Fibroblast of peridontal ligament (primary cell): Measurements from ENCODE around the gene ATP6V0A1.

Experiments used
- DNase-seq: peaks from one replicate; pipeline ENCODE4 v3.0.0-alpha.2; 2010; ENCODE audit errors: extremely low read depth

The ATP6V0A1 gene

DNA sequence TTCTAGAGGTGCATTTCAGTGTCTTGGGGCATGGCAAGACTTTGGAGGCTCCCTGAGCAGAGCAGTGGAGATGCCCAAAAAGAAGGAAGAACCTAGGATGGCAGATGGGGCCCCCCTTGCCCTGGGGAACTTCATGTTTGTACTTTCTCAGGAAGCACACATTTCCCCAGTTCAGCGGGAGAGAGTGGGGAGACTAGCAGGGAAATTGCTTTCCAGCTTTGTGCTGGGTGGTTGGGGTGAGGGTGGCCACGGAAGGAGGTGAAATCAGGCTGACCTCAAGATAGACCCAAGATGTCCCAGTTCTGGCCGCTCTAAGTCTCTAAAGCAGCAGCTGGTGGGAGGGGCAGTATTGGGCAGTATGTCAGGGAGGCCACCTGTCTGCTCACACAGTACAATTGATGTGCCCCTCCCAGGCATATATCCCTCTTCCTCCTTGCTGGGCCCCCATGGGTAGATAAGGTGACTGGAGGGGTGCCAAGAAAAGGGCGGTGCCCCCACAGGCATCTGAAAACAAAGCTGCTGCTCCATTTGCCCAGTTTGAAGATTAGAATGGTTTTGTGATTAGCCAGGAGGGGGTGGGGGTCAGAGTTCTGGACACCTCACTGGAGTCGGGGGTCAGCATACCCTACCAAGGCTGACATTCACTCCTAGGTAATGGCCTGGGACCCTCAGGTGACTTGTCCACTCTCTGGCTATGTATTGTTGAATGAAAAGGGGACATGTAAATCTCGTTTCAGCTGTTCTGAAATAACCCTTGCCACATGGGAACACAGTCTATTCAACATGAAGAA, 60.3 kb downstream of the ATP6V0A1 start:
- DNase-seq: peak; percentile 35

DNA sequence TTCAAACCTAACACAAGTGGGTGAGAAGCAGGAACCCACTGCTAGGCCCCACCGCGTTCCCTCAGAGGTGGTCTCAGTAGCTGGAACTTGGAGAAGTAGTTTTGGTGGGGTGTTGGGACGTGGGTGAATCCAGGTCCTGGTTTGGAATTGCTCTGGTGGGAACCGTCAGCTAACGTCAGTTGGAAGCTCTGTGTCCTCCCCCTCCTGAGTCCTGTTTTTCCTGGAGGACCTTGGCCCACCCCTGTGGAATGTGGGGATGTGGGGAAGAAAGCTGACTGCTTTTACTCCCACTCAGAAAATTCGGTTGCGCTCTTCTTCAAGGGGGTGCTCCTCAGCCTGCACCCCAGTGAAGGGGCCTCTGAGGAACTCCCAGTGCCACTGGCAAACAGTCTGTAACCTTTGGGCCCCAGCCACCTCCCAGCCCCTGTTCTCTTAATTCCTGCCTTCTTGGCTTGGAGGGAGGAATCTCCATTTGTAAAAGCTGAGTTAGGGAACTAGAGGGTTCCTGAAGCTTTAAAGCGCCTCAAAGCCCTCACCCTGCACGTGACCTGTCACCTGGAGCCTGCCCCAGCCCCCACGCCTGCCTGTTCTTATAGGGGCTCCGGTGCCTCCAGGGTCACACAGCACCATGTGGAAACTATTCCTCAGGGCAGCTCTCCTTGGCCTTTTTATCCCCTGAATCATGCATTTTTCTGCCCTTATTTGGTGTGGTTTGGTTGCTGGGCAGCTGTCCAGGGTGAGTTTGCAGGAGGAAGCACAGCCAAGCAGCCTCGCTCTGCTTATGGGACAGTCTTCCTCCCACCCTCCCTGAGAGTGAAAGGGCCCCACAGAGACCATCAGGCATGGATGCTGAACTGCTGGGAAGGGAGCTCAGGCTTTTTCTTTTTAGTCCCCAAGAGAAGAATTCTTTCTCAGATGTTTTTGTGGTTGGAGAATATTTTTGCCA, 61.1 kb downstream of the ATP6V0A1 start:
- peak; percentile 100 for DNase-seq

DNA sequence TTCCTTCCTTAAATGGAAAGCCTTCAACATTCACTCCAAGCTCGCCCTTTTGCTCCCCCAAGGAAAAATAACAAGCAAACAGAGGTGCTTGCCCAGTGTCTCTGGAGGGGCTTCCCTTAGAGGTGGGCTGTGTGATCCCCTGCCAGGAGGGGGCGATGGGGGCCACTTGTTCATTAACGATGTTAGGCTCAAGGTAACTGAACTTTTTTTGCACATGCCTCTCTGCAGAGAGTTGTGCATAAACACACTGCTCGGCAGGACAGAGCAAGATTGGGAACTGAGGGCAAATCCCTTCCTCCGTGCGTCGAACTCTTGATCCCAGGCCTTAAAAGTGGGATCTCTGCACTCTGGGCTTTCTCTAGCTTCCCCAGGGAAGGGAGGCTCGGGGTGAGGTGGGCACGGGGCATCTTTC, 61.9 kb downstream of the ATP6V0A1 start:
- no peak for DNase-seq

DNA sequence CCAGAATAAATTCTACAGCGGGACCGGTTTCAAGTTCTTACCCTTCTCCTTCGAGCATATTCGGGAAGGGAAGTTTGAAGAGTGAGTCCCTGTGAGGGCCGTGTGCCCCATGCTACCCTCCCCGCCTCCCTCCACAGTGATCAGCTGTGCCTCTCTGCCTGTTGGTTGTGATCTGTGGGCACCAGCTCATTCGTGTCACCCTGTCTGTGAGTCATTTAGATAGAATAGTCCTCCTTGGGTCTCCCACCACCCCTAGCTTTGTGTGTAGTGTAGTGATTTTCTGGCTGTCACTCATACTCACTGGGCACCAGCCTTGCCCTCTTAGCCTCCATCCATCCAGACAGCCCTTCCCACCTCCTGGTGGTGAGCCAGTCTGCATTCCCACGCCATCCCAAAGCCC, 62.4 kb downstream of the ATP6V0A1 start:
- peak; percentile 27 for DNase-seq

DNA sequence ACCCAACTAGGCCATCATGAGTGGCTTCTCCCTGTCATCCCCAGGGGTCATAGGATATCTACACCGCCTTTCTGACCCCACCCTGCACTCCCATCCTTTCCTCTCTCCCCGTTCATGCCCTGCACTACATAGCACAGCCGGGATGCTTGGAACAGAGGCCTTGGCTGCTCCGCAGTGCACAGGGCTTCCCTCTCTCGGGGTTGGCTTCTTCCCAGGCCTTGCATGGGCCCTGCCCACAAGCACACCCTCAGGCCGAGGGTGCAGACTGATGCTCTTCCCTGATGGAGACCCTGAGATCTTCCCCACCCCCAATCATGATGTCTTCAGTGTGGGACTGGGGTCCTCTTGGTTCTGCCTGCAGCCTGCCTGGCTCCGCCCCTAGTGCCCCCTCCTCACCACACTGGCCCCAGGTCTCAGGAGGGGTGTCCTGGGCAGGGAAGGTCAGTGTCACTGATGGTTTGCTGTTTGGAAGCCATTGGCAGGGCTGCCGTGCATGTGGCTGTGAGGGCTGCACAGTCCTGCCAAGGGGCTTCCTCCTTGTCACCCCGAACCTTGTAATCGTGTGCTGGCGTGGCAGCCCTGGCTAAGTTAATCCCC, 63.1 kb downstream of the ATP6V0A1 start:
- peak; percentile 49 for DNase-seq

DNA sequence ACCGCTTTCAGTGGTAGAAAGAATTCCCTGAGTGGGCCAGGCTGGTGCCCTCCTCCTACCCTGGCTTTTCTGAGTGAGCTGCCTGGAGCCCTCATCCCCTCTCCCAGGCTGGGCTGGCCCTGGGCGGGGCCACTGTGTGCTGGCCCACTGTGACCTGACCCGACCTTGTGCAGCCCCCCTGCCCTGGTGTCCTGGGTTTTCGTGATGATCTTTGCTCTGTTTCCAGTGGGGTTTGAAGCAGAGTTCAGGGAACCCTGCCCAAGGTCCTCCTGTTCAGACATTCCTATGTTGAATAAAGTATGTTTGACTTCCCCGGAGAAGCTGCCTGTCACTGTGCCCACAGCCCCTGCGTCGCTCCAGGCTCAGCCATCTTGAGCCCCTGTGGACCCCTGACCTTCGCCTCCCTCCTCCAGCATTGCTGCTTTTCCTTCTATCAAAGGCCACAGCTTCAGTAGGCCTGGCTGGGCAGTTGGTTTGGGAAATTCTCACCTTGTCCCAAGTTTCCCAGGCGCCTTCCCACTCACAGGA, 63.6 kb downstream of the ATP6V0A1 start:
- DNase-seq: no peak

DNA sequence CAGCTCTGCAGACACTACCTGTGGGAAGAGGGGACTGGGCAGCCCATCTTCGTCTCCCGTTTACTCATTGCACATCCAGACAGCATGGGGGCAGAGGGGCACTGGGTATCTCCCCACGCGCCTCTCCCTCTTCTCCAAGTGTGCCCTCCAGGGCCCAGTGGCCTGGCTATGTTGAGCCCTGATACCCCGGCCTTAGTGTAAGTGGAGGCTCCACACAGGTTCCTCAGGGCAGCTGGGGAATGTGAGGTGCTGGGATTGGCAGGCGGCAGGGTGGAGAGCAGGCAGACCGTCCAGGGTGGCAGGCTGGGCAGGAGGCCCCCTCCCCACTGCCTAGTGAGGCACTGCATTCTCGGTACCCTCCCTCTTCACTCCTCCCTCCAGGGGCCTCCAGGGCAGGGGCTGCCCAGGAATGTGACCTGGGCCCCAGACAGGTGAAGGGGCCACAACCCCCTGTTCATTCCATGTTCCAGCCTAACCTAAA, 64.2 kb downstream of the ATP6V0A1 start:
- DNase-seq: no peak

DNA sequence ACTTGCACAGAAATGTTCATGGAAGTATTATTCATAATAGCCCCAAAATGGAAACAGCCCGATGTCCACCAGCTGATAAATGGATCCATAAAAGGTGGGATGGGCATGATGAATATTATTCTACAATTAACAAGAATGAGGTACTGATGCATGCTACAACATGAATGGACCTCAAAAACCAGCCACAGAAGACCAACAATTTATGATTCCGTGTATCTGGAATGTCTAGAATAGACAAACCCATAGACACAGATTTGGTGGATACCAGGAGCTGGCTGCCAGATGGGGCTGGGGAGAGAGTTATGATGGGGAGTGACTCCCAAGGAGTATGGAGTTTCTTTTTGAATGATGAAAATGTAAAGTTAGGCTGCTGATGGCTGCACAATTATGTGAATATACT, 66.5 kb downstream of the ATP6V0A1 start:
- peak; percentile 80 for DNase-seq

DNA sequence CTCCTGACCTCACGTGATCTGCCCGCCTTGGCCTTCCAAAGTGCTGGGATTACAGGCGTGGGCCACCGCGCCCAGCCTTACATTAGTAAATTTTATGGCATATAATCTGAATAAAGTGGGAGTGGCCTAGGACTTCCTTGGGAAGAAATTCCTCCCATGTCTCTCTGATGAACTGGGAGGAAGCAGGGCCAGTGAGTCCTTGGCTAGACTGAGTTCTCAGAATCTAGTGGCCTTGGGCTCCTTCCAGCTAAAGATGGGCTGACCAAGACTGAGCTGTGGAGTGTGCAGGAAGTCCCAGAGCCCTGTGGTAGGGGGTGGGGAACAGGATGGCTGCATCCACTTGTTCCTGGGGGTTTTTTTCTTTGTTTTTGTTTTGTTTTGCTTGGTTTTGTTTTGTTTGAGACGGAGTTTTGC, 67.4 kb downstream of the ATP6V0A1 start:
- peak; percentile 35 for DNase-seq

DNA sequence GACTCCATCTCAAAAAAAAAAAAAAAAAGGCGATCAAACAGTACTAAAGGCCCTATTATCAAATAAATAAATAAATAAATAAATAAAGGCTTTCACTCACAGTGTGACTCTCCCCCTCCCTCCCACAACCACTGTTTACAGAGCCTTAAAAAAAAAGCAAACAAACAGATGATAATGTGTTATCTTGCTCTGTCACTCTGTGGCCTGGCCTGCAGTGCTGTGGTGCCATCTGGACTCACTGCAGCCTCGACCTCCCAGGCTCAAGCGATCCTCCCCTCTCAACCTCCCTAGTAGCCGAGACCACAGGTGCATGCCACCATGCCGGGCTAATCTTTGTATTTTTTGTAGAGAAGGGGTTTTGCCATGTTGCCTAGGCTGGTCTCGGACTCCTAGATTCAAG, 69.3 kb downstream of the ATP6V0A1 start:
- DNase-seq: no peak

DNA sequence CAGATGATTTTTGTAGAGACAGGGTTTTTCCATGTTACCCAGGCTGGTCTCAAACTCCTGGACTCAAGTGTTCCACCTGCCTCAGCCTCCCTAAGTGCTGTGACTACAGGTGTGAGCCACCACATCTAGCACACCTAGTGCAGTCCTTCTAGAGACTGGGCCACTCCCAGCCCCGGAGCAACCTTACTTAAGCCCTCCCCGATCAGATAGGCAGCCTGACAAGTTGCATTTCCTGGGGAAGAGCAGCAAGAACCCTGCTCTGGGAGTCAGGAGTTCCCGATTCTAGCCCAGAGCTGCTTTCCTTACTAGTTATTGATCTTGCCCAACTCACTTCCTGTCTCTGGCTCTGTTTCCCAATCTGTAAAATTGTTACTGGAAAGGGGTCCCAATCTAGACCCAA, 70.4 kb downstream of the ATP6V0A1 start:
- DNase-seq: no peak

DNA sequence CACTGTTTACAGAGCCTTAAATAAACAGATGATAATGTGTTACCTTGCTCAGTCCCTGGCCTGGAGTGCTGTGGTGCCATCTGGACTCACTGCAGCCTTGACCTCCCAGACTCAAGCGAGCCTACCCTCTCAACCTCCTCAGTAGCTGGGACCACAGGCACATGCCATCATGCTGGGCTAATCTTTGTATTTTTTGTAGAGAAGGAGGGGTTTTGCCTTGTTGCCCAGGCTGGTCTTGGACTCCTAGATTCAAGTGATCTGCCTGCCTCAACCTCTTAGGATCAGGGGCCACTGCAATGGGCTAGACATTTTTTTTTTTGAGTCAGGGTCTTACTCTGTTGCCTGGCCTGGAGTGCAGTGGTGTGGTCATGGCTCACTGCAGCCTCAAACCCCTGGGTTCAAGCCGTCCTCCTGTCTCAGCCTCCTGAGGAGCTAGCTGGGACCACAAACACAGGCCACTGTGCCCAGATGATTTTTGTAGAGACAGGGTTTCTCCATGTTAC, 72.3 kb downstream of the ATP6V0A1 start:
- no peak for DNase-seq

DNA sequence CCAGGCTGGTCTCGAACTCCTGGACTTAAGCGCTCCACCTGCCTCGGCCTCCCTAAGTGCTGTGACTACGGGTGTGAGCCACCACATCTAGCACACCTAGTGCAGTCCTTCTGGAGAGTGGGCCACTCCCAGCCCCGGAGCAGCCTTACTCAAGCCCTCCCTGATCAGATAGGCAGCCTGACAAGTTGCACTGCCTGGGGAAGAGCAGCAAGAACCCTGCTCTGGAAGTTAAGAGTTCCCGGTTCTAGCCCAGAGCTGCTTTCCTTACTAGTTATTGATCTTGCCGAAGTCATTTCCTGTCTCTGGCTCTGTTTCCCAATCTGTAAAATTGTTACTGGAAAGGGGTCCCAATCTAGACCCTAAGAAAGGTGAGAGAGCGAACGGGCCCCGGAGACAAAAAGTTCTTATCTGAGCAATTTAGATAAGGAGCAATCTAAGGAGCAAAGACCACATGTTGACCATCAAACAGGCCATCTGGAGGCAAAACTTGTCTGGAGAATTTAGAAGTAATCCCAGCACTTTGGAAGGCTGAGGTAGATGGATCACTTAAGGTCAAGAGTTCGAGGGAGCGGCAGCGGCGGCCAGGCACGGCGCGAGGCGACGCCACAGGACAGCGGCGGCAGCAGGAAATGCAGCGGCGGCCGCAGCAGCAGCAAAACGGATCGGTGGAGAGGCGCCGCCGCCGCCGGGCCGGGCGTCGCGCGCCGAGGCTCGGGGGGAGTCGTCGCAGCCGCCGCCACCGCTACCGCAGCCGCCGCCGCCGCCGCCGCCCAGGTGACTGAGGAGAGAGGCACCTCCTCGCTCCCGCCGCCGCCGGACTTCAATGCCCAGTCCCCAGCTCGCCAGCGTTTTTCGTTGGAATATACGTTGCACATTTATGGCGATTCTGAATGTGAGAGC, 73.0 kb downstream of the ATP6V0A1 start:
- DNase-seq: peak; percentile 33

DNA sequence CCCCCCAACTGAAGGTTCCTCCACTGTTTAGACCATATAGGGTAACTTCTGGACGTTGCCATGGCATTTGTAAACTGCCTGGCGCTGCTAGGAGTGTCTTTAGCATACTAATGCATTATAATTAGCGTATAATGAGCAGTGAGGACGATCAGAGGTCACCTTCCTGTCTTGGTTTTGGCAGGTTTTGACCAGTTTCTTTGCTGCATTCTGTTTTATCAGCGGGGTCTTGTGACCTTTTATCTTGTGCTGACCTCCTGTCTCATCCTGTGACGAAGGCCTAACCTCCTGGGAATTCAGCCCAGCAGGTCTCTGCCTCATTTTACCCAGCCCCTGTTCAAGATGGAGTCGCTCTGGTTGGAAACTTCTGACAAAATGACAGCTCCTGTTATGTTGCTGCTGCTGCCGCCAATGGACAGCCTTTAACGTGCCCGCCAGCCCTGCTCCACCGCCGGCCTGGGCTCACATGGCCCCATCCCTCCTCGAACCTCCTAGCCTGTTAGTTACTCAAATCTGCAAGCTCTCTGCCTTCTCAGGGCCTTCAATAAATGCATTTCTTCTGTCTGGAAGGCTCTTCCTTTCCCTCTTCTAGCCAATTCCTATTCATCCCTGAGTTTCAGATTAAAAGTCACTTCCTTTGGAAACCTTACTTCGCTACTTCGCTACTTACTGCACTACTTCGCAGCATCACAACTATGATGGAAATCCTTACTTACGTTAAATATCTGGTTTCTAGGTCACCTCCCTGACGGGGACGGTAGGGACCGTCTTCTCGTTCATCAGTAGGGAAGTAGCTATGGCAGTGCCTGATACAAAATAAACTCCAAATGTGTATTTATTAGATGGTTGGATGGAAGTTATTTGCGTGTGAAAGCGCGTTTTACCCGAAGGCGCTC, 76.7 kb downstream of the ATP6V0A1 start:
- no peak for DNase-seq

DNA sequence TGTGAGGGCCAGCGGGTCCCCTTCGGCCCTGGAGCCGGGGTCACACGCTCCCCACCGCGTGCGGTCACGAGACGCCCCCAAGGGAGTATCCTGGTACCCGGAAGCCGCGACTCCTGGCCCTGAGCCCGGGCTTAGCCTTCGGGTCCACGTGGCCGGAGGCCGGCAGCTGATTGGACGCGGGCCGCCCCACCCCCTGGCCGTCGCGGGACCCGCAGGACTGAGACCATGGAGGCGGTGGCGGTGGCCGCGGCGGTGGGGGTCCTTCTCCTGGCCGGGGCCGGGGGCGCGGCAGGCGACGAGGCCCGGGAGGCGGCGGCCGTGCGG, 77.3 kb downstream of the ATP6V0A1 start, which contains the start of gene NAGLU:
Gene NAGLU, plus strand, starts transcription at position 194 of the 324 bp plus-strand sequence. Its CDS starts 32 bp downstream, at position 226.
- DNase-seq: peak; percentile 86

DNA sequence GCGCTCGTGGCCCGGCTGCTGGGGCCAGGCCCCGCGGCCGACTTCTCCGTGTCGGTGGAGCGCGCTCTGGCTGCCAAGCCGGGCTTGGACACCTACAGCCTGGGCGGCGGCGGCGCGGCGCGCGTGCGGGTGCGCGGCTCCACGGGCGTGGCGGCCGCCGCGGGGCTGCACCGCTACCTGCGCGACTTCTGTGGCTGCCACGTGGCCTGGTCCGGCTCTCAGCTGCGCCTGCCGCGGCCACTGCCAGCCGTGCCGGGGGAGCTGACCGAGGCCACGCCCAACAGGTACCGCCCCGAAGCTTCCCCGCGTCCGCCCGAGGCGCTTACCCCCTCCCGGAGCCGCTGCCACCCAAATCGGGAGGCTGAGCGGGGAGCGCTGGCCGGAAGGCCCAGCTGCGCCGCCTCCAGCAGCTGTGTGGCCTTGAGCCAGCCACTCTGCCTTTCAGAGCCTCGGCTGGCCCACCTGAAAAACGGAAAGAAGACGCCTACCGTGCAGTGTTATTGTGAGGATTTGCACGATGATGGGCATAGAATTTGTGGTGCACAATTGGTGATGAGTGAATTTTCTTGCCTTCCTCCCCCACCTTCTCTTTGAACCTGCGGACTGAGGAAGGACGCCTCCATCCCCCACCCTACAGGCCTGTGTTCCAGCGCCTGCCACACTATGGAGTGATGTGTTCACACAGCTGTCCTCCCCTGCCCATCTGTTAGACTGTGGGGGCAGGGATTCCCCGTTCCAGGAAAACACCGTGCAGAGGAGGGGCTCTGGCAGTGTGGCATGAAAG, 77.9 kb downstream of the ATP6V0A1 start:
- DNase-seq: peak; percentile 69

DNA sequence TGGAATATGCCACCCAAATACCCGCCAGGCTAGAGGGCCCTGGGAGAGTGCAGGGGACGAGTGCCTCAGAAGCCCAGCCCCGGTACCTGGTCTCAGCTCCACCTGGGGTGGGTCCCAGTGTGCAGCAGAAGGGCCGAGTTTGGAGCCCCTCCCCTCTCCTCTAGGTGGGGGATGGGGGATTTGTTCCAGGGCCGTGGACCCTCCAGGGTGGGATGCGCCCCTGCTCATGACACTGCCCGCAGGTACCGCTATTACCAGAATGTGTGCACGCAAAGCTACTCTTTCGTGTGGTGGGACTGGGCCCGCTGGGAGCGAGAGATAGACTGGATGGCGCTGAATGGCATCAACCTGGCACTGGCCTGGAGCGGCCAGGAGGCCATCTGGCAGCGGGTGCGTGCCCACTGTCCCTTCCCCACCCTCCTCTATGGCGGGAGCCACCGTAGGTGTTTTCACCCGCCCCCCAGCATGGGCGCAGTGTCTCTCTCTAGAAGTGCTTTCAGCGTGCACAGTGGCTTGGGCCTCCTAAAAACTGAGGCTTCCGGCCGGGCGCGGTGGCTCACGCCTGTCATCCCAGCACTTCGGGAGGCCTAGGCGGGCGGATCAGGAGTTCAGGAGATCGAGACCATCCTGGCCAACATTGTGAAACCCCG, 78.6 kb downstream of the ATP6V0A1 start:
- no peak for DNase-seq

DNA sequence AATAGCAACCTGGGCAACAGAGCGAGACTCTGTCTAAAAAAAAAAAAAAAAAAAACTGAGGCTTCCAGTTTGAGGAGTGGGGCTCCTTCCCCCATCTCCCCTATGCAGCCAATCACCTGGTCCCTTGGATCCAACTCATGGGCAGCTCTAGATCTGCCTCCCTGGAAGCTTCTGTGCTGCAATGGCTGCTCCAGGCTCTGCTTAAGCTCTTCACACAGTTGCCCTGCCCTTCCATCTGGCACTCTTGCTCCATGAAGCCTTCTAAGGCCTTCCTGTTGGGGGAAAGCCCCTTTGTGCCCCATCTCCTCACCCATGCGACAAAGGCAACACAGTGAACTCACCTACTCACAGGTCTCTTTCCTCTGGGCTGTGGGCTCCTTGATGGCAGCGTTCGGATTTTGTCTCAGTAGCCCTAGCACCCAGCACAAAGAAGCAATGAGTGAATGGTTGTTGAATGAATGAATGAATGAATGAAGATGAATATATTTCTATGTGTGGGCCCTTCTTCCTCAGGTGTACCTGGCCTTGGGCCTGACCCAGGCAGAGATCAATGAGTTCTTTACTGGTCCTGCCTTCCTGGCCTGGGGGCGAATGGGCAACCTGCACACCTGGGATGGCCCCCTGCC, 79.3 kb downstream of the ATP6V0A1 start:
- DNase-seq: no peak
